Dedifferentiated amniotic fluid mesenchymal stem cell (primary cell): ENCODE measurements around the gene SSBP4.
A peak's percentile ranks its signal among the peaks of the same experiment; 100 is the strongest.
"Not testable (repeated sequence)": the region's sequence is repeated elsewhere in the genome, so short reads cannot be mapped to it uniquely, and the experiment has no call there.

Experiments used
- DNase-seq: peaks from one replicate; pipeline ENCODE4 v3.0.0-alpha.2; 2016; ENCODE audit errors: extremely low spot score

The SSBP4 gene

GRCh38 chr19:18419195-18419698, at the start of gene SSBP4:
TSS of gene SSBP4 (plus strand) at chr19:18419398. CDS start at chr19:18419649, 251 bp downstream.
- peak; percentile 58 for DNase-seq

- DNase-seq = no peak
These were observed 45.7 kb upstream of the SSBP4 start for GRCh38 chr19:18373407-18373891.

GRCh38 chr19:18373892-18374629, 45.1 kb upstream of the SSBP4 start:
- DNase-seq = peak; percentile 74

GRCh38 chr19:18377026-18377425, 42.2 kb upstream of the SSBP4 start:
- no peak for DNase-seq

DNA sequence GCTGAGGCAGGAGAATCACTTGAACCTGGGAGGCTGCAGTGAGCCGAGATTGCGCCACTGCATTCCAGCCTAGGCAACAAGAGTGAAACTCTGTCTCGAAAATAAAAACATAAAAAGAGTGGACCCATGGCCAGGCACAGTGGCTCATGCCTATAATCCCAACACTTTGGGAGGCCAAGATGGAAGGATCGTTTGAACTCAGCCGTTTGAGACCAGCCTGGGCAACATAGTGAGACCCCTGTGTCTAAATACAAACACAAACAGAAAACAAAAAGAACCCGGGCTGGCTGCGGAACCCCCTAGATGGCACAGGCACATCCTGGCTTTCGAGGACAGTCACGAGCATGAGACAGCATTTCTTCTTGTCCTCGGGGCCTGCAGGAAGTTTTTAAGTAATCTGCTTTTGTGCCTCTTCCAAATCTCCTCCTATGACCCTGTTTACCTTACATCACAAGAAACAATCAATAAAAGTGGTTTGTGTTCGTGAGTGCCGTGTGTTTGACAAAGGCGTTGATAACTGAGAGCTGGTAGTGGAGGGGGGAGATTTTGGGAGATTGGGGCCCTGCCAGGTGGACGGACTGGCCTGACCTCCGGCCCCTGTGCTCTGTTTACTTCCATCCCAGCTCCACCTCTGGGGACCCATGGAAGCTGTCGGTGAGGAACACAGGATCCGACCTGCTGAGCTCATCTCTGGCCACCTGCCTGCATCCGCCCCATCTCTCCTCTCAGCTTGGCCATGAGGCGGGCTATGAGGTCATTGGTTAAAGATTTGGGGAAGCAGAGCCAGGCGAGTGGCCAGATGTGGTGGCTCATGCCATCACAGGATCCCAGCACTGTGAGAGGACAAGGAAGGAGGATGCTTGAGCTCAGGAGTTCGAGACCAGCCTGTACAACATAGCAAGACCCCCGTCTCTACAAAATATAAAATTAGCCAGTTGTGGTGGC, 39.1 kb upstream of the SSBP4 start:
- DNase-seq = no peak

- DNase-seq = no peak
These were observed 38.4 kb upstream of the SSBP4 start for GRCh38 chr19:18380843-18381242.

- DNase-seq = not testable (repeated sequence)
These were observed 35.6 kb upstream of the SSBP4 start for GRCh38 chr19:18383622-18384021.

GRCh38 chr19:18384775-18385174, 34.4 kb upstream of the SSBP4 start:
- DNase-seq = no peak

DNA sequence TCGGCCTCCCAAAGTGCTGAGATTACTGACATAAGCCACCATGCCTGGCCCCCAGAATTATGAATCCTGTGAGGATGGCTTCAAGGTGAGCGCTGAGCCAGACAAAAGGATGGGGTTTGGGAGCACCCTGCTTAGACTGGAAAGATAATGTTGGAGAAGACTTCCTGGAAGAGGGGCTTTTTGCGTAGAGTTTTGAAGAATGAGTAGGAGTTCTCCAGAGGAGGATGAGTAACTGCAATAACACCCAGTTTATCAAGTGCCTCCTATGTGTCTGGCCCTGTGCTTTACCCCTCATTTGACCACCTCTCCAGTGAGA, 33.9 kb upstream of the SSBP4 start:
- DNase-seq = no peak

GRCh38 chr19:18385675-18386542, 33.3 kb upstream of the SSBP4 start, which contains the start of gene GDF15:
TSS of gene GDF15 (plus strand) at chr19:18386158. CDS start at chr19:18386190, 32 bp downstream.
- DNase-seq = no peak

DNA sequence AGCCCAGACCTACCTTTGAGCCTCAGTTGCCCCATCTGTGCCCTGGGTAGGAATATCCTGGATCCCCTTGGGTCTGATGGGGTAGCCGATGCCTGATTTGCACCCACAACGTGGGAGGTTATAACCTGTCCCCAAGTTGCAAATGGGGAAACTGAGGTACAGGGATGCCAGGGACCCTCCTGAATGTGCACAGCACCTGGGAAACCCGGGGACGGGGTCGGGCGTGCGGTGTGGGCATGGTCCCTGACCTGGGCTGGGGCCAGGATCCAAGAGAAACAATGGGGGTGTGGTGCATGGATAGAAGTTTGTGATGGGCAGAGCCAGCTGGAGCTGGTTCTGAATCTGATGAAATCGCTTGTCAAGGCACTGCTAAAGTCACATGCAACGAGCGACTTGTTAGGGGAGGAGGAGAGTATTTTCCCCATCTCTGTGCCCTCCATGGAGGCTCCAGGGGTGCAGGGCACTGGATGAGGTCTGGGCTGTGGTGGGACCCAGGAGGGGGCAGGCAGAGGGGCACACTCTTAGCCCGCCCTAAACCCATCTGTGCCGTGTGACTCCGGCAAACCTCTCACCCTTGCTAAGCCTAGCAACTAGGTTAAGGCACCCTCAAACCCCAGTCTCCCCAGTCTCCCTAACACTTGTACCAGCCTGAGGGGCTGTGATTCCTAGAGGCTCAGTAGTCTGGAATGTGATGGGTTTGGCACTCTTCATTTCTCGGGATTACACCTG, 32.5 kb upstream of the SSBP4 start:
- DNase-seq = peak; percentile 50

GRCh38 chr19:18388100-18388959, 30.9 kb upstream of the SSBP4 start:
- DNase-seq = no peak

GRCh38 chr19:18388960-18389725, 30.1 kb upstream of the SSBP4 start:
- DNase-seq = no peak

DNA sequence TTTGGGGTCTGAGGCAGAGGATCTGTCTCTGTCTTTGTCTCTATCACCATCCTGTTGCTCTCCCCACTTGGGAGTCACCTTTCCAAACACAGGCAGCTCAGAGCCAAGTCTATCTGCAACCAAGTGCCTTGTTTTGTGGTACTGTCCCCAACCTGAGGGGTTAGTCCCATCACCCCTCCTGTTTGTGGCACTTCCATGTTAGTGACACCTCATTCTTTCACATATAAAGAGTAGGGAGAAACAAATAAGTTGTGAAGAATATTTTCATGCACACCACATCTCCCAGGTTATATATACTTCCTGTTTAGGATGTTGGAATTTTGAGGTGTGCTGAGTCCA, 29.5 kb upstream of the SSBP4 start:
- no peak for DNase-seq

GRCh38 chr19:18390065-18390907, 28.9 kb upstream of the SSBP4 start:
- no peak for DNase-seq

- DNase-seq = no peak
These were observed 27.6 kb upstream of the SSBP4 start for GRCh38 chr19:18391509-18392075.

- DNase-seq = no peak
These were observed 26.8 kb upstream of the SSBP4 start for GRCh38 chr19:18392417-18392816.

DNA sequence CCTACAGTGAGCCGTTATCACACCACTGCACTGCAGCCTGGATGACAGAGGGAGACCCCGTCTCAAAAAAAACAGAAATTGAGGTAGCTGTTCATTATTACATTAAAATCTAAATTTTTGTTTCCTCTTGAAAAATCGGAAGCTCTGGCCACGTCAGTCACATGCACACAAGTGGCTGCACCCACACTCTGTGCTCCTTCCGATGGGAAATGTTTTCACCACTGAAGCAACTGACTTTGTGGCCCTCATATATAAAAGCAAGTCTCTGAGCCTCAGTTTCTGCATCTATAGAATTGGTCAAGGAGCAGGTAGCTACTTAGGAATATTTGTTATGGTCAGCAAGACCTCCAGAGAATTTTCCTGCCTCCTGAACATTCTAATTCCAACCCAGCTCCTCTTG, 26.3 kb upstream of the SSBP4 start:
- DNase-seq = no peak
